HL-60 (cell line): ENCODE measurements around the gene DLX5.

Experiments used
- CTCF ChIP-seq: IDR thresholded peaks from one replicate; pipeline ENCODE4 v1.5.1; 2011; ENCODE audit warnings: low read length, control low read depth, inconsistent platforms; ENCODE audit not compliant: insufficient read depth
- GABPA ChIP-seq: IDR thresholded peaks from 2 replicates; pipeline ENCODE4 v1.6.1; 2012; ENCODE audit warnings: low read depth
- POLR2AphosphoS5 ChIP-seq: IDR thresholded peaks from 2 replicates; pipeline ENCODE4 v1.6.1; 2012; ENCODE audit warnings: low read depth
- TF ChIP-seq, protein P1 (sequence below): IDR thresholded peaks from 2 replicates; pipeline ENCODE4 v1.6.1; 2012; ENCODE audit warnings: low read depth; ENCODE audit not compliant: insufficient replicate concordance

GRCh38 chr7:96987719-96988118 is 36.9 kb downstream of the DLX5 start:
- no peak for TF ChIP-seq CTCF
- no peak for TF ChIP-seq POLR2AphosphoS5
- TF ChIP-seq, protein P1, sequence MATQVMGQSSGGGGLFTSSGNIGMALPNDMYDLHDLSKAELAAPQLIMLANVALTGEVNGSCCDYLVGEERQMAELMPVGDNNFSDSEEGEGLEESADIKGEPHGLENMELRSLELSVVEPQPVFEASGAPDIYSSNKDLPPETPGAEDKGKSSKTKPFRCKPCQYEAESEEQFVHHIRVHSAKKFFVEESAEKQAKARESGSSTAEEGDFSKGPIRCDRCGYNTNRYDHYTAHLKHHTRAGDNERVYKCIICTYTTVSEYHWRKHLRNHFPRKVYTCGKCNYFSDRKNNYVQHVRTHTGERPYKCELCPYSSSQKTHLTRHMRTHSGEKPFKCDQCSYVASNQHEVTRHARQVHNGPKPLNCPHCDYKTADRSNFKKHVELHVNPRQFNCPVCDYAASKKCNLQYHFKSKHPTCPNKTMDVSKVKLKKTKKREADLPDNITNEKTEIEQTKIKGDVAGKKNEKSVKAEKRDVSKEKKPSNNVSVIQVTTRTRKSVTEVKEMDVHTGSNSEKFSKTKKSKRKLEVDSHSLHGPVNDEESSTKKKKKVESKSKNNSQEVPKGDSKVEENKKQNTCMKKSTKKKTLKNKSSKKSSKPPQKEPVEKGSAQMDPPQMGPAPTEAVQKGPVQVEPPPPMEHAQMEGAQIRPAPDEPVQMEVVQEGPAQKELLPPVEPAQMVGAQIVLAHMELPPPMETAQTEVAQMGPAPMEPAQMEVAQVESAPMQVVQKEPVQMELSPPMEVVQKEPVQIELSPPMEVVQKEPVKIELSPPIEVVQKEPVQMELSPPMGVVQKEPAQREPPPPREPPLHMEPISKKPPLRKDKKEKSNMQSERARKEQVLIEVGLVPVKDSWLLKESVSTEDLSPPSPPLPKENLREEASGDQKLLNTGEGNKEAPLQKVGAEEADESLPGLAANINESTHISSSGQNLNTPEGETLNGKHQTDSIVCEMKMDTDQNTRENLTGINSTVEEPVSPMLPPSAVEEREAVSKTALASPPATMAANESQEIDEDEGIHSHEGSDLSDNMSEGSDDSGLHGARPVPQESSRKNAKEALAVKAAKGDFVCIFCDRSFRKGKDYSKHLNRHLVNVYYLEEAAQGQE = no peak
- no peak for TF ChIP-seq GABPA
